Neutrophil (primary cell): ENCODE results near the gene STK40.
A peak's percentile ranks its signal among the peaks of the same experiment; 100 is the strongest.

Source experiments
- H3K27ac ChIP-seq: fragments of 200-600 bp; sonication (generic); 2 replicates; pipeline ENCODE4 v1.5.1; 2016; ENCODE audit warnings: mild to moderate bottlenecking, moderate library complexity
- H3K27me3 ChIP-seq: fragments of 200-600 bp; sonication (generic); 2 replicates; pipeline ENCODE4 v1.6.0; 2016; ENCODE audit warnings: mild to moderate bottlenecking
- H3K36me3 ChIP-seq: fragments of 200-600 bp; sonication (generic); 2 replicates; pipeline ENCODE4 v1.5.1; 2017
- H3K4me1 ChIP-seq, 2 experiments: fragments of 200-600 bp in 1 of 2; sonication (generic) in 1 of 2; 1 replicate in 1 of 2; 2 replicates in 1 of 2; pipeline versions ENCODE4 v1.5.1 to v1.6.1; 2013 to 2016; ENCODE audit warnings: low read depth in 1 of 2, low read length in 1 of 2, mild to moderate bottlenecking in 1 of 2, moderate library complexity in 1 of 2; ENCODE audit not compliant: control insufficient read depth in 1 of 2, insufficient read depth in 1 of 2
- H3K4me3 ChIP-seq, 2 experiments: fragments of 200-600 bp in 1 of 2; sonication (generic) in 1 of 2; 1 replicate in 1 of 2; 2 replicates in 1 of 2; pipeline ENCODE4 v1.5.1; 2013 to 2016; ENCODE audit warnings: low read depth in 1 of 2, low read length in 1 of 2, mild to moderate bottlenecking in 1 of 2, moderate library complexity in 1 of 2
- H3K9me3 ChIP-seq: fragments of 200-600 bp; sonication (generic); 2 replicates; pipeline ENCODE4 v1.5.1; 2016
- TF ChIP-seq, protein P1 (sequence below): fragments of 200-600 bp; sonication (generic); IDR thresholded peaks from 2 replicates; pipeline ENCODE4 v1.5.1; 2016; ENCODE audit warnings: antibody characterized with exemption

The STK40 gene

DNA sequence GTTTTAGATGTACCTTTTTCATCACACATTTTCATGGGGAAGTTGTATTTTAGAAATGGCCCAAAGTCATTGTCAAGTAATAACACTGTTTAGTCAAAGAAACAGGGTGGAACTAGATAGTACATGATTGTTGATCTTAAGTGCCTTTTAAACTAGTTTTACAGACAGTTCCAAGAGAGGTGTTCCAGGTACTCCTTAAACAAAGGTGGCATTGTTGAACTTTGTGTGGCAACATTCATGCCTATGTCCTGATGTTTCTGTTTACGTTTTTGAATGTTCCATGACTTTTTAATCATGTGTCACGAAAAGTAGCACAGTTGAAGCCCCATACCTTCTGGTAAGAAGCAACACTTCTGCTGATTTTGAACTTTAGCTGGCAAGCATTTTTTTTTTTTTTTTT is 88.7 kb downstream of the STK40 start:
- Histone ChIP-seq H3K27ac (peak overlapping the region; percentile 28), H3K4me1 (peaks cover 0 to 6% of the 10 kb centered on the region in 2 experiments), H3K36me3 (peaks cover 88% of the 10 kb centered on the region), H3K4me3 (no peak overlapping the region), H3K27me3 (no peaks in the 10 kb centered on the region), H3K9me3 (no peaks in the 10 kb centered on the region)
- TF ChIP-seq, protein P1, sequence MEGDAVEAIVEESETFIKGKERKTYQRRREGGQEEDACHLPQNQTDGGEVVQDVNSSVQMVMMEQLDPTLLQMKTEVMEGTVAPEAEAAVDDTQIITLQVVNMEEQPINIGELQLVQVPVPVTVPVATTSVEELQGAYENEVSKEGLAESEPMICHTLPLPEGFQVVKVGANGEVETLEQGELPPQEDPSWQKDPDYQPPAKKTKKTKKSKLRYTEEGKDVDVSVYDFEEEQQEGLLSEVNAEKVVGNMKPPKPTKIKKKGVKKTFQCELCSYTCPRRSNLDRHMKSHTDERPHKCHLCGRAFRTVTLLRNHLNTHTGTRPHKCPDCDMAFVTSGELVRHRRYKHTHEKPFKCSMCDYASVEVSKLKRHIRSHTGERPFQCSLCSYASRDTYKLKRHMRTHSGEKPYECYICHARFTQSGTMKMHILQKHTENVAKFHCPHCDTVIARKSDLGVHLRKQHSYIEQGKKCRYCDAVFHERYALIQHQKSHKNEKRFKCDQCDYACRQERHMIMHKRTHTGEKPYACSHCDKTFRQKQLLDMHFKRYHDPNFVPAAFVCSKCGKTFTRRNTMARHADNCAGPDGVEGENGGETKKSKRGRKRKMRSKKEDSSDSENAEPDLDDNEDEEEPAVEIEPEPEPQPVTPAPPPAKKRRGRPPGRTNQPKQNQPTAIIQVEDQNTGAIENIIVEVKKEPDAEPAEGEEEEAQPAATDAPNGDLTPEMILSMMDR, result no peak

DNA sequence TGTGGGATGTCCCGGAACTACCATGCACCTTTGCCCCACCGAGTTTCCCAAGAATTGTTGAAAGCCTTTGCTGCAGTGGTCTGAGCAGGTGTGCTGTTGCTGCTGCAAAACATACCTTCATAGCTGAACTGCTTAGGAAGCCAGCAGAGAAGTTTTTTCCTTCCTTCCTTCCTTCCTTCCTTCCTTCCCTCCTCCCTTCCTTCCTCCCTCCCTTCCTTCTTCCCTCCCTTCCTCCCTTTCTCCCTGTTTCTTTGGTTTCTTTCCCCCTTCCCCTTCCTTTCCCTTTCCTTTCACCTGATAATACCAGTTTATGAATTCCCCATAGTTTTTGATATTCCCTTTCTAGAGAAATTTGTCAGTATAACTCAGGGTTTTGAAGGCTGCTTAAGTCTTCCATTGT is 90.3 kb downstream of the STK40 start:
- Histone ChIP-seq H3K27ac (no peak overlapping the region), H3K9me3 (no peaks in the 10 kb centered on the region), H3K4me3 (no peak overlapping the region), H3K36me3 (peaks cover 88% of the 10 kb centered on the region), H3K27me3 (no peaks in the 10 kb centered on the region), H3K4me1 (peaks cover 0 to 6% of the 10 kb centered on the region in 2 experiments)
- TF ChIP-seq, protein P1, result no peak
